NK-92 (cell line): ENCODE measurements around the gene LRMDA.

Experiments
- DNase-seq: peaks from one replicate; lab custom pipeline; 2025; ENCODE audit not compliant: unreplicated experiment; lab: John Stamatoyannopoulos, UW

The LRMDA gene

DNA sequence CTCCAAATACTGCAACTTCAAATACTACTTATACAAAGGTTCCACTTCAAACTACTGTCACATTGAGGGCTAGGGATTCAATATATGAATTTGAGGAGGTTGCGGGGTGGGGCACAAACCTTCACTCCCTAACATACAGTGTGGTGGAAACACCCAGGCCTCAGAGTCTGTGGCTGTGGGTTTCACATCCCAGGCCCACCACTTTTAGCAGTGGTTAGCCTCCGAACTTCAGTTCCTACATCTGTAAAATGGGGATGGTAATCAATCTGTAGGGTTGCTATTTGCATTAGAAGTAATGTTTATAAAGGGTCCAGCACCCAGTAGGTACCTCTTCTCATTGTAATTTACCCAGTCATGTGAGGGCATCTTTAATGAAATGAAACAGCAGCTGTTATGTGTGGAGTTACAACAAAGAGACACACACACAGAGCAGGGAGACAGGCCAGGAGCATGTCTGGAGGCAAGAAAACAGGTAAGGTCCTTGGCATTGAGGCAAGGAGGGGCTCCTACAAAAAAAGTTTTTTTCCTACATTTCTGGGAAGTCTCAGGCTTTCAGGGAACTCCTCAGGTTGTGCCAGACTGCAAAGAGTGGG lies 570.9 kb downstream of the LRMDA start:
- DNase-seq, result no peak

DNA sequence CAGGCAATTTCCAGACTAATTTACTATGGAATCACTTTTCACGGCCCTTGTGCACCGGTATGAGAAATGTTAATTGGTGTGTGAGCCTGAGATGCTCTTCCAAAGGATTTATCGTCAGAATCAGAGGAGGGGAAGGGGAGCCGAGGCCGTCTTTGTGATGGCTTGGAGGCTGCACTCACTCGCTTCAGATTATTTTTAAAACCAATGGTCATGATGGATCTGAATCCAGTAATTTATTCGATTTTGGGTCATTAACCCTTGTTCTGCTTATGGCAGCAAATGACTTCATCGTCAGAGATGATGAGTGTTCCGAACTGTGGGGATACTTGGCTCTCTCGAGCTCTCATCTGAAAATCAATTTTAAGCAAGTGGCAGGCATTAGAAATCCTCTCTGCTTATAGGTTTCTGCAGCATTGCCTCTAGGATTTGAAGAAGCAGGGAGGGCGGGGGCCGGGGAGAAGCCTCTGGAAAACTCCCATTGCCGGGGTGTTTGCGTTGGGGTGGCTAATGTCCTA lies 576.3 kb downstream of the LRMDA start:
- no peak for DNase-seq

DNA sequence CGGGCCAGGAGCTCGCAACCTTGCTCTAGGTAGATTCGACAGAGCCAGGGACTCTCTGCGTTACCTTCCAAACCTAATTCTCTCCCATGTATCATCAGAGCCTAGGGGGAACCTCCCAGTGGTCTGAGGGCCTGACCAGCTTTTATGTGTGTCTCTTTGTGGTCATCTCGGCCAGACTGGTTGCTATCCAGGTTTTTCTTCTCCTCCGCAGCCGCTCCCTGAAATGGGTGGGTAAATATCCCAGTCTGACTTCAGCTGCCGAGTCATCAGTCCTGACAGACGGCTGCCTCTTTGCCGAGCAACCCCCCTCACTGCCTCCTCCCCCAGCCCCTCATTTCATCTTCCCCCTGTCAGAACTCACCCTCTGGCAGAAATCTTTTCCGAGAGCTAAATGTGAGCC lies 578.1 kb downstream of the LRMDA start:
- DNase-seq, result no peak

DNA sequence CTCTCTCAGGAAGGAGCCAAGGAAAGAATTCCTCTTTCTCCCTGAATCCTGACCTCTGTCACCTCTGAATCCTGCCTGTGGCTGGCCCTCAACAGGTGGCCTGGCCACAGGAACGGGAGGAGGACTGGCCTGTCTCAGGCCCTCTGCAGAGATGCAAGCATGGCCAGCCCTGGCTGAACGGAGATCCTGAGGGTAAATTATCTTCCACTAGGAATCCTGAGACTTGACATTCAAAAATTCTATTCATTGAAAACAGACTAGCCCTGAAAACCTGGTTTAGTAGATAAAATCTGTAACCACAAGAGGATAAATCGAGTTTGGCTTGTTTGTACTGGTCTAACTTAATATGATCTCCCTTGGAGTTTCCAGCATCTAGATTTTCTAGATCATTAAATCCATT lies 579.3 kb downstream of the LRMDA start:
- DNase-seq, result no peak

DNA sequence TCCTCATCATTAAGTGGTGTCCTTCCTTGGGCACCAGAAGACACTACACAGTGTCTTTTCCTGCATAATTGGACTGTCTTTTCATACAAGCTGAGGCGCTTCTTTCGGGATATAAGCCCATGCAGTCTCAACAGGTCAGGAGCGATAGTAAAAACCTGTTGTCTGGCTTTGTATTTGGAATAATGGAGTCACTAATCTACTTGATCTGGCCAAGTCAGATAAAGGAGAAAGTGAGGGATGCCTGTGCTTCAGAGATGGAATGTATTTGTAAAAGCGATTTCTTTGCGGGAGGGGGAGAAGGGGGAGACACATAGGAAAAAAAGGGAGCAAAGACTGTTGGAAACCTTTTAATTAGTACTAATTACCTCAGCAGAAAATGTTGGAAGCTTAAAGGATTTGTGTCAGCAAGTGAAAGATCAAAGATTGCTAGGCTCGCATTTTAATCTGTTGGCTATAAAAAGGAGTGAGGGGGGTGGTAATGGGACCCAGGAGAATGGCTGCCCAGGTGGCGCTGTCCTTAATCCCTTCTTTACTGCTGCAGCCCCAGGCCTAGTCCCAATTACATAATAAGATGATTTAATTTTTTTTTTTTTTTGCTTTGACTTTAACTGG lies 581.4 kb downstream of the LRMDA start:
- DNase-seq, result no peak

DNA sequence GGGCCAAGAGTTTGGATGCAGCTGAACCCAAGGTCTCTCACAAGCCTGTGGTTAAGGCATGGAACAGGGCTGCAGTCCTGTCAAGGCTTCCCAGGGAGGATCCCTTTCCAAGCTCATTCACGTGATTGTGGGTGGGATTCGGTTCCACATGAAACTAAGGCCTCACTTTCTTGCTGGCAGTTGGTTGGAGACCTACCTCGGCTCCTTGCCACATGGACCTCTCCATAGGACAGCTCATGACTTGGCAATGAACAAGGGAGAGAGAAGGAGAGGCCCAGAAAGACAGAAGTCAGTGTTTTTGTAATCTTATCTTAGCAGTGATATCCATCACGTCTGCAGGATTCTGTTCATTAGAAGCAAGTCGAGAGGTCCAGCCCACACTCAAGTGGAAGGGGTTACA lies 583.8 kb downstream of the LRMDA start:
- no peak for DNase-seq

DNA sequence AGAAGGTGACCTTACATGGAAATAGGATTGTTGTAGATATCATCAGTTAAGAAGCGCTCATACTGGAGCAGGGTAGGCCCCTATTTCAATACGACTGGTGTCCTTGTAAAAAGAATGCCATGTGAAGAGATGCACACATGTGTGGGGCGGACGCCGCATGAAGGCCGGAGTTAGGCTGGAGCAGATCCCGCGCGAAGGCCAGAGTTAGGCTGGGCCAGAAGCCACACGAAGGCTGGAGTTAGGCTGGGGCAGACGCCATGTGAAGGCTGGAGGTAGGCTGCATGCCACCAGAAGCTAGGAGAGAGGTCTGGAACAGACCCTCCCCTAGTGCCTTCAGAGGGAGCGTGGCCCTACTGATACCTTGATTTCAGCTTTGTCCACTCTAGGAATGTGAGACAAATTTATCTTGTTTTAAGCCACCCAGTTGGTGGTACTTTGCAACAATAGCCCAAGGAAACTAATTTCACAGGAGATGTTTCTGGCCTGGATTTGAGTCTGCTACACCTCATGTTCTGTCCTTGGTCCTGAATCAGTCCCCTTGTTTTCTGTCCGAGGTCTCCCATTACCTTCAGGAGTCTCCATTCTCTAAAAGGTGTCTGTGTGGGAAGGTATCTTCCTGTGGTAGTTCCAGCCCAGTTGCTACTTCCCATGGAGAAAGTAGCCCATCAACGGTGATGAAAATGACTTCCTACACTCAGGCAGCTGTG lies 585.8 kb downstream of the LRMDA start:
- DNase-seq, result no peak

DNA sequence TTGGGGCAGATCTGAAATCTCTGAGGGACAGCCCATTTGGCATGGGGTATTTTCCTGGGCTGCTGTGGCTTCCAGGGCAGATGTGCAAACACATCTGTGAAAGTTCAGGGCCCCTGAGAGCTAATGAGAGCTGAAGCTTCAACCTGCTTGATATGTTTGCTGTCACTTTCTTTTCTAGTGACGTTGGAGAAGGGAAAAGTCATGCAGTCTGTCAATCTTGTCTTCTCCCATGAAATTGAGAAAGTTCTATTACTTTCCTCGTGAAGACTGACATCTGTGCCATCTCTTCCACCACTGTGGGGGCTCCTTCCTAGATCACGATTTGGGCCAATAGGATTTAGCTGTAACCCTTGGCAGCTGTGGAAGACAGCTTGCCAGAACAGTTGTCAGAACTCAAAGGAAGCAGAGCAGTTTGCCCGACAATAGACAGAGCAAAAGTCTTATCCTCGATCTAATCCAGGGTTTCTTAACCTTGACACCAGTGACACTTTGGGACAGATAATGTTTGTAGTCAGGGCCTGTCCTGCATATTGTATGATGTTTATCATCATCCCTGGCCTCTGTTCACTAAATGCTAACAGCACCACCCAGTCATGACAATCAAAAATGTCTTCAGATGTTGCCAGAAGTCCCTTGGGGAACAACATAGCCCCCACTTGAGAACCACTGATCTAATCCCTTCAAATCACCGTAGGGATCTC lies 586.5 kb downstream of the LRMDA start:
- no peak for DNase-seq

DNA sequence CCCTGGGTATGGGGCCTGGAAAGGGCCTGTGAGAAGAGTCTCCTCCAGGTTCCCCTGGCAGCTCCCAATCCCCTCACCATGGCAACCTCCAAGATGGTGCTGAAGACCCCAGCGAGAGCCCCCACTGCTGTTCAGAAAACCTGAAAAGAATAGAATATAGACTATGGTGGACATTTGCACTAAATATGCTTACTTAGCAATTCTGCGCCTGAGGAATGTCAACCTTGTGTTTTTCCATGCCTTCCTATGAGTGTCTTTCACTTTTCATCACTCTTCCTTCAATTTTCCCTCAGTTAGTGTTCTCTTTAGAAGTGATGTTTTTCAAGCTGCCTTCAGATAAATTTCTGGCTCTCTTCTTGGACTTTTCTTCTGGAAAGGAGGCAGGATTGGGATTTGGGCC lies 589.2 kb downstream of the LRMDA start:
- no peak for DNase-seq

DNA sequence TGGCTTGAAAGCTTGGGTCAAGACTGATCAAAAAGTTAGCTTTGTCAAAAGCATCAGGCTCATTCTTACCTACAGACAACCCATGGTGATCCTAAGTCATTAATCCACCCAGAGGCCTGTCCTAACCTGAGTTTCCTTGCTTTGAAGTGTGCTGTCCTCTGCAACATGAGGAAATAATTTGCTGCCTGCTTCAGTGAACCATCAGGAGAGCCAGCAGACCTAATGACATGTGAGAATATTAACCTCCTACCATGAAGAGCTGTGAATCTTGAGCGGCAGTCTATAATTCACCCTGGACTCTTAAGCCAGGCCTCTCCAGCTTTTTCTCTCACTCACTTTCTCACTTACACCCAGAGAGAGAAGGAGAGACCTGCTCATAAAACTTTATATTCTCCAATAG lies 590.0 kb downstream of the LRMDA start:
- no peak for DNase-seq

DNA sequence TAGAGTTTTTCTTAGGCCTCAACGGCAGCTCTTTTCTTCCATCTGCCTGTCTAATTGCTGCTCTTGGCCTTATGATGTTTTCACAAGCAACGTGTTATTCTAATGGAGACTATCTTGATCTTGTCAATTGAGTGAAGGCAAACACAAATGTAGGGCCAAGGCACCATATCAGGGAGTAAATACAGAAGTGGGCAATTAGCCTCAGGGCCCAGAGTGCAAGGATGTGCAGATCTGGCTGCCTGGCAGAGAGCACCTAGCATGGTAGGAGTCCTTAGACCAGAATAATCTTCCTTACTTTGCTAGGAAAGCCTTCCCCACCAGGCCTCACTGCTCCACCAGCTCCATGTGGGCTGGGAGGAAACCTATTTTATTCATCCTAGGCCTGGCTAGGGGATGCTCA lies 590.9 kb downstream of the LRMDA start:
- no peak for DNase-seq

DNA sequence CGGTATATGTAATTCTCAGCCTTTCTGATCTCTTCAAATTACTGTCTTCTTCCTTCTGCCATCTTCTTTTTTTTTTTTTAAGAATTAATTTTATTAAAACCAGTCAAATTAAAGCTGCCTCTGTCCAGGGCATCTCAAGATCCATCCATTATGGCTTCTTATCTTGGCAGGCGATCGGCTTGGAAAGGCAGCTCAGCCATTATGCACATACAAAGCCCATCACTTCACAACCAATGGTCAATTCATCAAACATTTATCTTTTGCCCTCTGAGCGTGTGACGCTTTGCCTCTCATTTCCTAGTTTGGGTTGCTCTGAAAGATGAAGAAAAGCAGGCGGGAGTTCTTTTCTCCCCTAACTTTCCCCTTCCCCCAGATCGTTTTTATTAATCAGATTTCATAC lies 591.6 kb downstream of the LRMDA start:
- no peak for DNase-seq

DNA sequence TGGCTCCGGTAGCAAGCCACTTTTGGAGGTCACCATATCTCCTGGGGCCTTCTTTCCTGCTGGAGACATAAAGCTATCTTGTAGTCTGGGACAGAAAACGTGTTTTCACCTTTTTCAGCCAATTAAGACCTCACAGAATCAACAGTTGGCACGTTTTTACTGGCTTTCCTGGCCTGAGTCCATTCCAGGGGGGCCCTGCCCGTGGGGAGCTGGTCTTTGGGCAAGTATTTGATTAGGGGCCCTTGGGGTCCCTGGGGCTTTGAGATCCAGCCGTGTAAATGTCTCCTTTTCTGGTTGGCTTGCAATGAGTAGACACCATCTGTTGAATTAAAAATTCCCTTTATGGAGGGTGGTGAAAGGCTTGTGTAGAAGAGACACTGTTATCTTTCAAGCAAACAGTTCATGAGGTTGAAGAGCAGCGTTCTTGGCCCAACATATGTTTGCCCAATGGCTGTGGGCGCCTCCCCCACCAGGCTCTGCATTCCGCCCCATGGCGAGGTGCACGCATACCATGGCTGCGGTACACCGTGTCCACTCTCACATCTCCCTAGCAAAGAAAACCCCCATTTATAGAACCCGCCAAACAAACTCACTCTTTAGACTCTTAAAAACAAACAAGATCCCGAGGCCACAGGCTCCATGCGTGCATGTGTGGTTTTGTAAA lies 593.2 kb downstream of the LRMDA start:
- no peak for DNase-seq

DNA sequence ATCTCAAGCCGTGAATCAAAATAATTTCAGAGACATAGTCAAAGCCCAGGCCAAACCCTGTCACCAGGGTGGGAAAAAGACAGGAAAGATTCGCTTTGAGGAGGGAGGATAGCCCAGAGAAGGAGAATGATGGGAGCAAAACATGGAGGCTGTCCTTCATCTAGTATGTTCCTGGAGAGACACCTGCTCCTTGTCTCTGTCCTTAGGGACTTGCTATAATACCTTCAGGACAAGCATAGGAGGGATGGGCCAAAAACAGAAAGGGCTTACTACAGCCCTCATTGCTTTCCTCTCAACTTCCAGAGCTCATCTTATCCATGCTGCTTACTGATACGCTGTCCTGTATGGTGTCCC lies 593.7 kb downstream of the LRMDA start:
- no peak for DNase-seq

DNA sequence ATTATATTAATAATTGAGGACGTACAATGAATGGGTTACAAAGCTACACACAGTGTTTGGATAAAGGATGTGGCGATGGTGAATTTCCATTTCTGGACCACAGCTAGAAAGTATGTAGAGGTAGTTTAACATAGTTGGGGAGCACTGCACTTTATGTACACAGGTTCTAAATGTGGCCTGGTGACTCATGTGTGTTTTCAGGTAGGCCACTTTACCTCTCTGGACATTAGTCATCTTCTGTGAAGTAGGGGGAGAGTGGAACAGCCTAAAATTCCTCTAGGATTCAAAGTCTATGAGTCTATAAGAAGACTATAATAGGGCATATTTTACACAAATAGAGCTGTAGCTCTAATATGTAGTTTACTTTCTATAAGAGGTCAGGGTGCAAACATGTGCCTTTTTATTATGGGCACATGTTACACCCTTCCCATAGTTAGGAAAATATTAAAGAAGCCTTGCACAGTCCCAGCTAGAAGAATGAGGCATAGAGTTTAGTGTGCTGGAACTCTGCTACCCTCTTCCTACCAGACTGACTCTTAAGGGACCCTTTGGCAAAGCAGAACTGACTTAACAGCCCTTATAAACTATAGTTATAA lies 594.9 kb downstream of the LRMDA start:
- DNase-seq, result no peak

DNA sequence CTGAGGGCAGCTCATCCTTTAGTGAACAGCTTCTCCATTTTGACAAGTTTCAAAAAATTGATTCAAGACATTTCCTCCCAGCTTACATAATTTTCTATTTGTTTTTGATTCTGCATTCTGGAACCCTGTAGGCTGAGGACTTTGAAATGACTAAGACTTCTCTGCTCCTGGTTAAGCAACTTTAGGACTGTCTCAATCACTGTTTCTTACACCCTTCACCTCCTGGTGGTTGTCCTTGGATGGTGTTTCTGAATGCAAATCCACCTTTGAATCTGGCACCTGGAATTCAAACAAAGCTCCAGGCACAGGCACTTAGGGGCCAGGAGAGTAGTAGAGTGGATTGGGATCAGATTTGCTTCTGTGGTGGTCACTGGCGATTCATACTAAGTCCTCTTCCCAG lies 595.5 kb downstream of the LRMDA start:
- no peak for DNase-seq

DNA sequence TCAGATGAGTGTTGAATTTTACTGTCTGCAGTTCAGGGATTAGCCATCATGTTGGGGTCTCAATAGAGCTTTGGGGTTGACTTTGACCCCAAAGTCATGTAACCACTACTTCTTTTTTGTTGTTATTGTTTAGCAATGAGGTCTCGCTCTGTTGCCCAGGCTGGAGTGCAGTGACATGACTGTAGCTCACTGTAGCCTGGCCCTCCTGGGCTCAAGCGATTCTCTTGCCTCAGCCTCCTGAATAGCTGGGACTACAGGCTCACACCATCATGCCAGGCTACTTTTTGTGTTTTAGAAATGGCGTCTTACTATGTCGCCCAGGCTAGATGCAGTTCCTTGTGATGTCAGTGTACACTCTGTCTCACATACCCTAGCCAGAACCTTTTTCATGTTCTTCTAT lies 598.4 kb downstream of the LRMDA start:
- no peak for DNase-seq

DNA sequence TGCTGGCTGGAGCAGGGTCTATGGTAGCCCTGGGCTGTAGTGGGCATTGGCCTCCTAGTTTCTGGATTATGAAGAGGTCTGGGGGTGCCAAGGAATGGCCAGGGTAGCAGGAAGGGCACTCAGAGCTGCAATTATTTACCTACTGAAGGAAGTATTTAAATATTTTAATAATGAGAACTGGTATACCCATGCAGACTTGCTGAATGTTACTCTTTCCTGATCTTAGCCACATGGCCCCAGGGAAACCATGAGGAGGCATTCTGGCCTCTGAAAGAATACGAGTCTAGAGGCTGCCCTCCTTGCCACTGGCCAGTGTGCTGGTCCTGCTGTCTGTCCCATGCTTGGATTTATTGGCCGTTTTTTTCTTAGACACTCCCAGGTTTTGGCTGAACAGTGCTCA lies 599.7 kb downstream of the LRMDA start:
- DNase-seq, result no peak

DNA sequence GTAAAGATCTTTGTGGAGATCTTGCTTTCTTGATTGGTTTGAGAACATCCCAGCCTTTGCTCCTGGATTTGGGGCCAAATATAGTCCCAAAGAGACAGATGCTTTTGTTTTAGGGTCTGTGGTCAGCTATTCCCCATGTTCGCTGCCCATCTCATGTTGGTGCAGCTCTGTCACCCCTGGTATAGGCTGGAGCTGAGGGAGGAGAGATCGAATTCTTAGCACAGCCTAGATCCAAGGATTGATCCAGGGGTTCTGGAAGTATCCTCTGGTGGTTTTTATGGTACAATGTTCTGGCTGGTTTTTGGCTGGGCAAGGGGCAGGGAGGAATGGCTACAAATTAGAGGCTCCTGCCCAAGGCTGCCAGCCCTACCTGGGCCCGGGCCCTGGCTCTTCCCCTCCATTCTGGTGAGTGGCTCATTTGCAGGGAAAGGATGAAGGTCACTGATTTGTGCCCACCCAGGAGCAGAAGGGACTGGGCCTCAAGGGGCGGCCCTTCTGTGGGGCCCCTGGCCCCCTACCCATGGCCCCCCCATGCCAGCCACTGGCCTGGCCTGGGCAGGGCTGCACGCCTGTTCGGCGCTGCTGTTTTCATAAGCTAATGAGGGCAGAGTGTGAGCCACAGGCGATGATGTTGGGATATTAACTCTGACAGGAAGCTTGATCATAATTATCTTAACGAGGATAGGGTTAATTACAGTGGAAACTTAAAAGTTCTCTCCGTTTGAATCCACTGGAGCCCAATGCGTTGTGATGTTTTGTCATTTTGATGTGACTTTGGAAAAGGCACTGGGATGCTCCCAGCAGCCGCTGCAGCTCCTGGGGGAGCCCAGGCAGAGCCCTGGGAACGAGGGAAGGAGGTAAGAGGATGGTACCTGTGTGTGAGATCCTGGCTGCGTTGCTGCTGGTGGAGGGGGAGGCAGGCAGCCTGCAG lies 600.6 kb downstream of the LRMDA start:
- no peak for DNase-seq

DNA sequence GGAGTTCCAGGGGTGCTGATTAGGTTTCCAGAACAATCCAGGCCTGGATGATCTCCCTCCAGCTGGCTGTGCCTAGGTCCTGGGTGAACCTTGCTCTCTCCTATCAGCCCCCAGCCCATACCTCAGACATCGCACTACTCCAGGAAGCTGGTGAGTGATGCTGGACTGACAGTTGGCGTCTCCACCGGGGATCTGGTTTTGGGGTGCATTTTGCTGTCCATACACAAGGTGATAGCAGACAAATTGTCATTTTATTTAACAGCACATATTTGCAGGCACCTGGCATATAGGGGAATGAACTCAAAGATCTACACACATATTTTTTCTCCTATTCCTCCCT lies 601.2 kb downstream of the LRMDA start:
- DNase-seq, result no peak
